HG03108 (cell line): ENCODE results near the gene SEL1L.
A peak's percentile ranks its signal among the peaks of the same experiment; 100 is the strongest.
"Not testable (repeated sequence)": the region's sequence is repeated elsewhere in the genome, so short reads cannot be mapped to it uniquely, and the experiment has no call there.

Experiments used
- ATAC-seq: cut with Tn5 transposase; IDR thresholded peaks from one replicate; pipeline ENCODE4 v1.9.1; 2021; ENCODE audit warnings: moderate library complexity; ENCODE audit not compliant: unreplicated experiment

The SEL1L gene

GRCh38 chr14:81449114-81449513 lies 84.5 kb downstream of the SEL1L start:
- no peak for ATAC-seq

GRCh38 chr14:81447021-81447764 lies 86.5 kb downstream of the SEL1L start:
- ATAC-seq, result no peak

GRCh38 chr14:81446279-81447007 lies 87.2 kb downstream of the SEL1L start:
- no peak for ATAC-seq

- no peak for ATAC-seq
Measured at GRCh38 chr14:81441626-81442134, 92.0 kb downstream of the SEL1L start.

- no peak for ATAC-seq
Measured at GRCh38 chr14:81440041-81440440, 93.6 kb downstream of the SEL1L start.

GRCh38 chr14:81437244-81437643 lies 96.4 kb downstream of the SEL1L start:
- no peak for ATAC-seq

- ATAC-seq, result peak; percentile 76
Measured at GRCh38 chr14:81436296-81437138, 97.1 kb downstream of the SEL1L start.

GRCh38 chr14:81435391-81436295 lies 98.0 kb downstream of the SEL1L start:
- peak; percentile 22 for ATAC-seq

- no peak for ATAC-seq
Measured at GRCh38 chr14:81435048-81435390, 98.6 kb downstream of the SEL1L start.

- ATAC-seq, result no peak
Measured at GRCh38 chr14:81434230-81434629, 99.4 kb downstream of the SEL1L start.

GRCh38 chr14:81433378-81433777 lies 100.3 kb downstream of the SEL1L start:
- ATAC-seq, result no peak

- ATAC-seq, result no peak
Measured at GRCh38 chr14:81432219-81432661, 101.4 kb downstream of the SEL1L start.

GRCh38 chr14:81430235-81430634 lies 103.4 kb downstream of the SEL1L start:
- ATAC-seq, result no peak

GRCh38 chr14:81429749-81430148 lies 103.9 kb downstream of the SEL1L start:
- not testable (repeated sequence) for ATAC-seq

- ATAC-seq, result no peak
Measured at GRCh38 chr14:81429028-81429427, 104.6 kb downstream of the SEL1L start.

- no peak for ATAC-seq
Measured at GRCh38 chr14:81427348-81428058, 106.2 kb downstream of the SEL1L start.

GRCh38 chr14:81423504-81423903 lies 110.1 kb downstream of the SEL1L start:
- ATAC-seq, result no peak
